Stomach (tissue), 9 donors: Measurements from ENCODE around the gene COA1. TPM values are rescaled to one million over a fixed set of nuclear protein-coding genes. Genes with fewer than 3 reads are reported as not detected.
A peak's percentile ranks its signal among the peaks of the same experiment; 100 is the strongest.

ENCODE experiments used
- DNase-seq, 2 donors: peaks; one replicate each; pipeline versions ENCODE4 v3.0.0 to v3.0.0-alpha.2; 2013 to 2019
- H3K27ac ChIP-seq, 5 donors: fragments of 200-600 bp in 4 of 5; sonication (generic) in 4 of 5; one replicate each; pipeline ENCODE4 v1.5.1; 2013 to 2019; ENCODE audit warnings: mild to moderate bottlenecking in 1 of 5, moderate library complexity in 1 of 5
- H3K27me3 ChIP-seq, 3 donors: fragments of 200-600 bp; sonication (generic); one replicate each; pipeline ENCODE4 v1.5.1; 2017 to 2019; ENCODE audit warnings: mixed run types in 1 of 3
- H3K36me3 ChIP-seq, 4 donors: fragments of 200-600 bp; sonication (generic); 1 replicate in 3 of 4; 2 replicates in 1 of 4; pipeline ENCODE4 v1.5.1; 2016 to 2019
- H3K4me1 ChIP-seq, 4 donors: fragments of 200-600 bp; sonication (generic); one replicate each; pipeline ENCODE4 v1.5.1; 2016 to 2019
- H3K4me3 ChIP-seq, 4 donors: fragments of 200-600 bp; sonication (generic) in 3 of 4; one replicate each; pipeline ENCODE4 v1.5.1; 2016 to 2019; ENCODE audit warnings: mild to moderate bottlenecking in 1 of 4
- H3K9me3 ChIP-seq, 4 donors: fragments of 200-600 bp; sonication (generic); one replicate each; pipeline ENCODE4 v1.5.1; 2016 to 2019
- EP300 ChIP-seq: sonication (generic); formaldehyde crosslinking; IDR thresholded peaks from one replicate; pipeline ENCODE4 v1.6.1; 2017; ENCODE audit warnings: antibody characterized with exemption
- POLR2A ChIP-seq, 4 donors: fragments of 450-650 bp; IDR thresholded peaks; one replicate each; pipeline ENCODE4 v1.6.1; 2016; ENCODE audit warnings: antibody characterized with exemption in 4 of 4, control low read depth in 2 of 4, mild to moderate bottlenecking in 1 of 4, moderate library complexity in 1 of 4
- POLR2AphosphoS5 ChIP-seq, 3 donors: sonication (generic); formaldehyde crosslinking; IDR thresholded peaks; one replicate each; pipeline ENCODE4 v1.6.1; 2016; ENCODE audit warnings: antibody characterized with exemption in 3 of 3
- WGBS, 5 donors: extraction: QIAGEN DNeasy Blood & Tissue Kit in 3 of 5; methylation state at CpG; one replicate each; pipeline versions ENCODE4 v1.1.5 to v1.1.7; 2013 to 2018; 5-methylcytosine and 5-hydroxymethylcytosine counted together
- intact Hi-C: fragments of 100-400 bp; cut with DNase I; formaldehyde crosslinking; loops from one replicate; pipeline ENCODE4 v1.15.1; 2023; ENCODE audit warnings: low total_unique reads
- polyA plus RNA-seq, 3 donors: library from polyadenylated mRNA; stranded (reverse); fragments of 200-250 nt; gene quantifications; one replicate each; pipeline ENCODE4 v1.2.3, GENCODE V29; 2013
- total RNA-seq, 5 donors: library from RNA; depleted of rRNA; stranded (reverse); fragments of >200 nt; gene quantifications; one replicate each; pipeline versions ENCODE4 v1.1.0 to v1.2.3, GENCODE V29; 2014 to 2016
- TF ChIP-seq, protein P1 (sequence below), 7 experiments: fragments of 450-650 bp in 4 of 7; fragments of 200-600 bp in 3 of 7; sonication (generic) in 3 of 7; IDR thresholded peaks; one replicate each; pipeline ENCODE4 v1.5.1; 2016 to 2019; ENCODE audit warnings: antibody characterized with exemption in 7 of 7, control low read depth in 2 of 7, mild to moderate bottlenecking in 1 of 7
- donor health status: healthy with polysubstance abuse.
- donor health status: Bipolar disorder and iron deficiency.
- donor health status: healthy.

Gene COA1
- total and polyA plus RNA-seq, 8 donors: 13.9 to 184 (median 69.9) TPM

DNA sequence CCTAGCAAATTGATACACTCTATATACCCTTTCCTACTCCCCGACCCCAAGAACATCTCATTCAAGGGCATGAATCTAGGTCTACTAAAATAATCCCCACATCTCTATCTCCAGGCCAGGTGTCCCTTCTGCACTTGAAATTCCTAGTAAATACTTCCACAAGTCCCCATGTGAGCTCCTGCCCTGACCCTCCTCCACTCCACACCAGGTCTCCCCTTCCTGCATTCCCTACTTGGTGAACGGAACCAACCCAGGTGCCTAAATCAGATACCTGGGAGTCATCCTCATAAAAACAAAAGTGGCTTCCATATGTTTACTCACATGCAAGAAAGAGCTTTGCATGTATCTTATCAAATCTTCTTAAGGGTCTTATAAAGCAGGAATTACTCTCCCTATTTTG, 69.2 kb downstream of the COA1 start:
- no peak for DNase-seq
- H3K4me3 ChIP-seq: no peak overlapping the region
- 94 to 100% (median 98%) methylated on average over 2 of the region's 2 CpGs for WGBS, 5 donors
- H3K27me3 ChIP-seq: no peaks in the 10 kb centered on the region
- peaks cover 12 to 22% (median 16%) of the 10 kb centered on the region in 4 donors for H3K4me1 ChIP-seq
- intact Hi-C loops: no loop called here
- H3K9me3 ChIP-seq: no peaks in the 10 kb centered on the region
- peaks cover 0 to 5% (median 2%) of the 10 kb centered on the region in 4 donors for H3K36me3 ChIP-seq
- TF ChIP-seq EP300 (no peak), POLR2AphosphoS5 (IDR thresholded peaks at IDR 0.05) (no peak), POLR2A (IDR thresholded peaks at IDR 0.05) (no peak)
- TF ChIP-seq, protein P1, sequence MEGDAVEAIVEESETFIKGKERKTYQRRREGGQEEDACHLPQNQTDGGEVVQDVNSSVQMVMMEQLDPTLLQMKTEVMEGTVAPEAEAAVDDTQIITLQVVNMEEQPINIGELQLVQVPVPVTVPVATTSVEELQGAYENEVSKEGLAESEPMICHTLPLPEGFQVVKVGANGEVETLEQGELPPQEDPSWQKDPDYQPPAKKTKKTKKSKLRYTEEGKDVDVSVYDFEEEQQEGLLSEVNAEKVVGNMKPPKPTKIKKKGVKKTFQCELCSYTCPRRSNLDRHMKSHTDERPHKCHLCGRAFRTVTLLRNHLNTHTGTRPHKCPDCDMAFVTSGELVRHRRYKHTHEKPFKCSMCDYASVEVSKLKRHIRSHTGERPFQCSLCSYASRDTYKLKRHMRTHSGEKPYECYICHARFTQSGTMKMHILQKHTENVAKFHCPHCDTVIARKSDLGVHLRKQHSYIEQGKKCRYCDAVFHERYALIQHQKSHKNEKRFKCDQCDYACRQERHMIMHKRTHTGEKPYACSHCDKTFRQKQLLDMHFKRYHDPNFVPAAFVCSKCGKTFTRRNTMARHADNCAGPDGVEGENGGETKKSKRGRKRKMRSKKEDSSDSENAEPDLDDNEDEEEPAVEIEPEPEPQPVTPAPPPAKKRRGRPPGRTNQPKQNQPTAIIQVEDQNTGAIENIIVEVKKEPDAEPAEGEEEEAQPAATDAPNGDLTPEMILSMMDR (IDR thresholded peaks at IDR 0.05): no peak
- H3K27ac ChIP-seq: peak overlapping the region in 2 of 5 donors; percentile 64 to 73

- Histone ChIP-seq H3K9me3 (no peaks in the 10 kb centered on the region), H3K4me1 (peaks cover 12 to 22% (median 16%) of the 10 kb centered on the region in 4 donors), H3K27ac (peak overlapping the region in 2 of 5 donors; percentile 64 to 73), H3K27me3 (no peaks in the 10 kb centered on the region), H3K4me3 (no peak overlapping the region), H3K36me3 (peaks cover 0 to 5% (median 2%) of the 10 kb centered on the region in 4 donors)
- no peak for DNase-seq
- TF ChIP-seq POLR2AphosphoS5 (IDR thresholded peaks at IDR 0.05): no peak
- TF ChIP-seq EP300: no peak
- TF ChIP-seq, protein P1 (IDR thresholded peaks at IDR 0.05): no peak
- no peak for TF ChIP-seq POLR2A (IDR thresholded peaks at IDR 0.05)
- intact Hi-C loops: no loop called here
Observed at GRCh38 chr7:43659549-43659896, 69.8 kb downstream of the COA1 start.

DNA sequence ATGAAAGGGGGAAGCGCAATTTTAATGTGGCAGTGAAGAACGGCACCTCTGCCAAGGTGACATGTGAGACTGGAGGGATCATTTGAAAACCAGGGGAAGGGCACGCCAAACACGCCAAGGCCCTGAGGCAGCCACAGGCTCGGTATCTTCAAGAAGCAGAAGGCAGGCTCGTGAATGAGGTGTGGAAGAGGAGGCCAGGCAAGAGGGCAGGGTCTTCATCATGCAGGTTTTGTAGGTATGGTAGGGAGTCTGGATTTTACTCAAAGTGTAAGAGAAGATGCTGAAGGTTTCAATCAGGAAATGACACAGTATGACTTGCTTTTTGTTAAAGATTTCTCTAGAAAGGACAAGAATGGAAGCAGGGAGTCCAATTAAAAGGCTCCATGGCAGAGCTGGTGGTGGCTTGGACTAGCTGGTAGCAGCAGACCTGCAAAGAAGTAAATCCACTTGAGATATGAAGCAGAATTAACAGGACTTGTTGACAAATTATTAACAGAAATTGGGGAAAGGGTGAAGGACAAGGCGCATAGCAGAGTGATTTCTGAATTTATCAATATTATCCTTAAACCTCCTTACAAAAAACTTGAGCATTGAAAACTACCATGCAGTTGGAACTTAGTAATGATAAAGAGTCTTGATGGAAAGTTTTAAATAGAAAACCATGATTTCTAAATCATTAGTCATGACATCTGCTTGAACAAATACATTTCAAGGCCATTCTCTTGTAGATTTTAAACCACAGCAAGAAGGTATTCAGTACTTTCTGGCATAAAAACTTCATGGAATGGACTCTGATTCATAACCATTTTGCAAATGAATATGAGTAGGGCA, 70.4 kb downstream of the COA1 start:
- Histone ChIP-seq H3K27me3 (no peaks in the 10 kb centered on the region), H3K27ac (peak overlapping the region; percentile 41 to 73 (median 49)), H3K4me3 (no peak overlapping the region), H3K9me3 (no peaks in the 10 kb centered on the region), H3K36me3 (peaks cover 0 to 5% (median 2%) of the 10 kb centered on the region in 4 donors), H3K4me1 (peaks cover 12 to 22% (median 16%) of the 10 kb centered on the region in 4 donors)
- TF ChIP-seq POLR2AphosphoS5 (IDR thresholded peaks at IDR 0.05) (no peak), POLR2A (IDR thresholded peaks at IDR 0.05) (no peak), EP300 (no peak)
- TF ChIP-seq, protein P1 (IDR thresholded peaks at IDR 0.05): no peak
- intact Hi-C loops: no loop called here
- 65 to 77% (median 69%) methylated on average over 7 of the region's 7 CpGs for WGBS, 5 donors
- peak in 1 of 2 donors; percentile 43 for DNase-seq

GRCh38 chr7:43656997-43657396, 72.3 kb downstream of the COA1 start:
- TF ChIP-seq POLR2AphosphoS5 (IDR thresholded peaks at IDR 0.05) (no peak), EP300 (no peak), POLR2A (IDR thresholded peaks at IDR 0.05) (no peak)
- TF ChIP-seq, protein P1 (IDR thresholded peaks at IDR 0.05): no peak
- Histone ChIP-seq H3K27ac (no peak overlapping the region), H3K9me3 (no peaks in the 10 kb centered on the region), H3K4me3 (no peak overlapping the region), H3K4me1 (peaks cover 12 to 29% (median 20%) of the 10 kb centered on the region in 4 donors), H3K27me3 (no peaks in the 10 kb centered on the region), H3K36me3 (no peaks in the 10 kb centered on the region)
- DNase-seq: no peak
- 30 to 66% (median 47%) methylated on average over 2 of the region's 2 CpGs for WGBS, 5 donors
- intact Hi-C loops: no loop called here
